ENCODE measurements around the gene ADPGK.

GRCh38 chr15:72818632-72819031 is 35.1 kb upstream of the ADPGK start:
- TF ChIP-seq CTCF (IDR thresholded peaks at IDR 0.05) (no peak), POLR2A (IDR thresholded peaks at IDR 0.05) (no peak)

Measured in thyroid gland (tissue), 4 donors.